Measurements from ENCODE around the gene GPR152.
"Not testable (repeated sequence)": the region's sequence is repeated elsewhere in the genome, so short reads cannot be mapped to it uniquely, and the experiment has no call there.

Gene GPR152

DNA sequence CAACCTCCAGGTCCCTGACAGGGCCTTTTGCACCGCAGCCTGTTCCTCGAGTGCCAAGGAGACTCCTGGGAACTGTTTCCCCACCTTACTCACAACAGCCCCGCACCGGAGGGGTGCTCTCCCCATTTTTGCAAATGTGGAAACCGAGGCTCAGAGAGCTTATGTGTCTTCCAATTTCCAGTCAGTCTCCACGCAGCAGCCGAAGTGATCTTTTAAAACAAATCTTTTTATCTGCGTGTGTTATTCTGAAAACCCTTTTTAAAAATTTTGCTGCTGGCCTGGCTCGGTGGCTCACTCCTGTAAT lies 16.9 kb upstream of the GPR152 start:
- H3K9me3 ChIP-seq (replicated peaks in 1 of 11): no peaks in the 10 kb centered on the region
- no peaks in the 10 kb centered on the region for H3K36me3 ChIP-seq
- H3K4me3 ChIP-seq: peak overlapping the region; percentile 73 to 91 (median 84)
- peak overlapping the region; percentile 89 to 97 (median 91) for H3K4me2 ChIP-seq
- H3K27me3 ChIP-seq: no peaks in the 10 kb centered on the region
- TF ChIP-seq Cebpa-rat (IDR thresholded peaks at IDR 0.05): no peak
- H3K27ac ChIP-seq: peak overlapping the region in 10 of 11 experiments; percentile 47 to 79 (median 72); a peak in 19 of 22 replicates
- H3K9ac ChIP-seq: peak overlapping the region; percentile 71 to 84 (median 77)
- peaks cover 40 to 62% (median 51%) of the 10 kb centered on the region in 10 experiments for H3K4me1 ChIP-seq
- H4K20me1 ChIP-seq: no peaks in the 10 kb centered on the region

DNA sequence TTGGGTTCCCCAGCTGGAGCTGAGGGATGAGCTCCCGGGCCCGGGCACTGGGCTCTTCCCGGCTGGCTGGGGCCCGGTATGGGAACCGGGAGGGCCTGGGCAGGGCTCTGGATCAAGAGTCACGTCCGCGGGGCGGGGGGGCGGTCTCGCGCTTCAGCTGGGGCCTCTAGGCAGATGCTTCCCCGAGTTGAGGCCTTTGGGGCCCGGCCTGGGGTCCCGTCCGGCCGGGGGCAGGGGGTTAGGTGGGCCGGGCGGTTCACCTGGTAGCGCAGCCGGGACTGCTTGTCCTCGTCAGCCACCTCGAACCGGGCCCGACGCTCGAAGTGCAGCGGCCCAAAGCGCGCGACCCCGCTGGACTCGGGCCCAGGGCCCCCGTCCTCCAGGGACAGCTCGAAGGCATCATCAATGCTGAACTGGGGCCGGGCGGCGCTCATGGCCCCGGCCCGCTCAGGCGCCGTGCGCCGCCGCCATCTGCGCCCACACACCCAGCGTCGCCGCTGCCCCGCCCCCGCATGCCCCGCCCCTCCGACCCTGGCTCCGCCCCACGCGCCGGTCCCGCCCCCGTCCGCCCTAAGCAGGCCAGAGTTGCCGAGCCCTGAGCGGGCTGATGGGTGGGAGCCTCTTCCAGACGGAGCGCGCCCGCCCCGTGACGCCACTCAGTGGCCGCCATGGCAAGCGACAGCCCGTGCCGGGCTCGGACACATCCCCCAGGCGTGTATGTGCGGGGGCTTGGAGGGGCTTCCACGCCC lies 16.4 kb upstream of the GPR152 start, which contains the start of gene TMEM134:
TMEM134 (minus strand) TSS at position 493 of the 749 bp plus-strand sequence; CDS start at position 434, 59 bp downstream.
- Histone ChIP-seq H3K27ac (peak within 1 kb of the TSS; percentile 47 to 85 (median 79); a peak in 21 of 22 replicates), H3K36me3 (no peaks in the 10 kb centered on the region), H3K9me3 (replicated peaks in 1 of 11) (no peaks in the 10 kb centered on the region), H3K4me2 (peak within 1 kb of the TSS; percentile 89 to 100 (median 96)), H3K9ac (peak within 1 kb of the TSS; percentile 77 to 92 (median 86)), H4K20me1 (no peaks in the 10 kb centered on the region), H3K4me3 (peak within 1 kb of the TSS; percentile 73 to 91 (median 84)), H3K4me1 (peaks cover 45 to 63% (median 56%) of the 10 kb centered on the region in 10 experiments), H3K27me3 (no peaks in the 10 kb centered on the region)
- TF ChIP-seq Cebpa-rat (IDR thresholded peaks at IDR 0.05): no peak

DNA sequence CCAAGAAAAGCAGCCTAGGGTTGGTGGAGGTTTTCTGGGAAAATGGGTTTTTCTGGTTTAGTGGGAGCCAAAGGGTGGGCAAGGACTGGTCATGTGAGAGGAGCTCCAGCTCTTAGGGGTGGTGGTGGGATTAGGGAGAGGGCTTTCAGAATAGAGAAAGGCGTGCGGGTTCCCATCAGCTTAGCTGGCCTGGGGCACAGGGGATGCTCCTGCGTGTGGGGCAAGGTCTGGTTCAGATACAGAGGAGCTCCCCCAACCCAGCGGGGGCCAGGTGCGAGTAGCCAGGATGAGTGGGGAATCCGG lies 15.9 kb upstream of the GPR152 start:
- Histone ChIP-seq H3K9me3 (replicated peaks in 1 of 11) (no peaks in the 10 kb centered on the region), H3K4me1 (peaks cover 51 to 63% (median 60%) of the 10 kb centered on the region in 10 experiments), H3K9ac (peak overlapping the region; percentile 77 to 92 (median 86)), H3K27ac (peak overlapping the region; percentile 47 to 85 (median 76); a peak in 21 of 22 replicates), H3K4me3 (peak overlapping the region; percentile 73 to 91 (median 84)), H3K36me3 (no peaks in the 10 kb centered on the region), H3K27me3 (no peaks in the 10 kb centered on the region), H3K4me2 (peak overlapping the region; percentile 89 to 100 (median 96)), H4K20me1 (no peaks in the 10 kb centered on the region)
- no peak for TF ChIP-seq Cebpa-rat (IDR thresholded peaks at IDR 0.05)

DNA sequence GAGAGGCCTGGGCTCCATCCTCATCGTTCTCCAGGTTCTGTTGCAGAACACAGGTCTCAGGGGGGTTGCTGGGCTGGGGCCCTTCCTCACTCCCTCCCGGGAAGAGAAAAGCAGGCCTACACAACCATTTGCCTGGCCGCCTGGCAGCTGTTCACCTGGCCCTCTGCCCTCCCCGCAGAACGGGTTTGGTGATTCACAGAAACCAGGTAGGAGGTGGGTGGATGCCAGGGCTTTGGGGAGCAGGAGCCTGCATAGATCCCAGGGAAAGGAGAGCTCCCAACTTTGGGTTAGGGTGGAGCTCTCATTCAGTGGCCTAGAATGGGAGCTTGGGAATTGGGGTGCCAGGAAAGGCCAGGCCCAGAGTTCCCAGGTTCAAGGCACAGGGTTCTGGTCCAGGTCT lies 15.5 kb upstream of the GPR152 start:
- H3K4me2 ChIP-seq: peak overlapping the region; percentile 89 to 100 (median 96)
- no peaks in the 10 kb centered on the region for H3K27me3 ChIP-seq
- peak overlapping the region in 10 of 11 experiments; percentile 70 to 85 (median 78); a peak in 16 of 22 replicates for H3K27ac ChIP-seq
- peak overlapping the region; percentile 77 to 92 (median 86); a peak in 21 of 22 replicates for H3K9ac ChIP-seq
- no peaks in the 10 kb centered on the region for H3K9me3 ChIP-seq (replicated peaks in 1 of 11)
- peak overlapping the region; percentile 73 to 91 (median 84) for H3K4me3 ChIP-seq
- H4K20me1 ChIP-seq: no peaks in the 10 kb centered on the region
- no peaks in the 10 kb centered on the region for H3K36me3 ChIP-seq
- H3K4me1 ChIP-seq: peaks cover 52 to 67% (median 62%) of the 10 kb centered on the region in 10 experiments
- TF ChIP-seq Cebpa-rat (IDR thresholded peaks at IDR 0.05): no peak

DNA sequence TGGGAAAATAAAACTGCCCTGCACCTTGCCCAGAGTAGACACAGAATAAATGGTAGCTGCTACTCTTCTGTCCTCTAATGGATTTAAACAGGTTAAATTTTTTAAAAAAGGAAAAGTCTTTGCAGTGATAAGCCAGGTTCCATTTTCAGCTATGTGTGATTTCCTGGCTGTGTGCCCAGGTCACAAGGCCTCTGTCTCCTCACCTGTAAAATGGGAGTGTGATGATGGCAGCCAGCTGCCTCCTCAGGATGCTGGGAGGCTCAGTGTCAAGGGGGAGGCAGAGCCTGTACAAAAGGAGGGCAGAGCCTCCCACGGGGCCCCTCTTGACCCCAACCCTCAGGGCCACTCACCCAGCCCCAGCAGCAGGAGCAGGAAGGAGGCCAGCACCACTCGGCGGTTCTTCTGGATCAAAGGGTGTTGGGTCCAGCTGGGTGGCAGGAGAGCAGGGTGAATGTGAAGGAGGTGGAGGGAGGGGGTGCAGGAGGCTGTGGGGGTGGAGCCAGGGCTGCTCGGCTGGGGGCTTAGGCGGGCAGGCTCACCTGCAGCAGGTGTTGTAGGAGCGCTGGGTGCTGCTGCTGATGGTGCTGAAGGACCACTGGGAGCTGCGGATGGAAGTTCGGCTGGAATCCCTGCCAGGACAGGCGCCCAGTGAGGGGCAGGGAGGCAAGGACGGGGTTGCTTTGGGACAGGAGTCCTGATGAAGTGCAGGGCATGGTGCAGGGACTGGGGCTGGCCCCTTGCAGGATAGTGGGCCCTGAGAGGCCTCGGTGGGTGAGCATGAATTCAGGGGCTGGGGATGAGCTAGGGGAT lies 14.6 kb upstream of the GPR152 start:
- H3K4me2 ChIP-seq: peak overlapping the region; percentile 89 to 100 (median 96)
- H4K20me1 ChIP-seq: no peaks in the 10 kb centered on the region
- no peaks in the 10 kb centered on the region for H3K9me3 ChIP-seq (replicated peaks in 1 of 11)
- H3K36me3 ChIP-seq: no peaks in the 10 kb centered on the region
- no peaks in the 10 kb centered on the region for H3K27me3 ChIP-seq
- no peak for TF ChIP-seq Cebpa-rat (IDR thresholded peaks at IDR 0.05)
- peak overlapping the region in 9 of 11 experiments; percentile 78 to 92 (median 86); a peak in 10 of 22 replicates for H3K9ac ChIP-seq
- H3K27ac ChIP-seq: peak overlapping the region in 1 of 11 experiments; percentile 50; a peak in 2 of 22 replicates
- peaks cover 52 to 69% (median 63%) of the 10 kb centered on the region in 10 experiments for H3K4me1 ChIP-seq
- peak overlapping the region in 3 of 10 experiments; percentile 79 to 91 (median 87); a peak in 3 of 20 replicates for H3K4me3 ChIP-seq

DNA sequence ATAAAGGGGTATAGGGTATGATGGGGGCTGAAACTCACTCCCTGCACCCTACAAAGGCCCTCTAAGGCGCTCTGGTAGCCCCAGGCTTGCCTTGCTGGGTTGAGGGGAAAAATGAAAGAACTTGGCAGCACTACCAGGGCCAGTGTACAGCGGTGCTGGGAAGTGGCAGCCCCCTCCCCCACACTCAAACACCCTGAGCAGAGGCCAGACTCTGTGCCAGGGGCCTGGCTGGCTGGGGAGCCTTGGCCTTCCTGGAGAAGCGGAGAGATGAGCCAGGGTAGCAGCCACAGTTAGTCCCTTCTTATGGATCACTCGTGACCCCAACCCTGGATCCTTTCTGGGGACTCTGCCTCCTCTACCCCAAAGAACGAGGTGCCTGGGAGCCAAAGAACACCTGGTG lies 13.8 kb upstream of the GPR152 start:
- Histone ChIP-seq H3K27me3 (no peaks in the 10 kb centered on the region), H3K27ac (peak overlapping the region in 3 of 11 experiments; percentile 42 to 85 (median 50); a peak in 4 of 22 replicates), H3K4me3 (no peak overlapping the region), H3K36me3 (no peaks in the 10 kb centered on the region), H3K9ac (peak overlapping the region in 1 of 11 experiments; percentile 35; a peak in 2 of 22 replicates), H3K4me1 (peaks cover 52 to 69% (median 63%) of the 10 kb centered on the region in 10 experiments), H3K4me2 (peak overlapping the region; percentile 24 to 99 (median 91); a peak in 18 of 22 replicates), H3K9me3 (replicated peaks in 1 of 11) (no peaks in the 10 kb centered on the region), H4K20me1 (no peaks in the 10 kb centered on the region)
- no peak for TF ChIP-seq Cebpa-rat (IDR thresholded peaks at IDR 0.05)

DNA sequence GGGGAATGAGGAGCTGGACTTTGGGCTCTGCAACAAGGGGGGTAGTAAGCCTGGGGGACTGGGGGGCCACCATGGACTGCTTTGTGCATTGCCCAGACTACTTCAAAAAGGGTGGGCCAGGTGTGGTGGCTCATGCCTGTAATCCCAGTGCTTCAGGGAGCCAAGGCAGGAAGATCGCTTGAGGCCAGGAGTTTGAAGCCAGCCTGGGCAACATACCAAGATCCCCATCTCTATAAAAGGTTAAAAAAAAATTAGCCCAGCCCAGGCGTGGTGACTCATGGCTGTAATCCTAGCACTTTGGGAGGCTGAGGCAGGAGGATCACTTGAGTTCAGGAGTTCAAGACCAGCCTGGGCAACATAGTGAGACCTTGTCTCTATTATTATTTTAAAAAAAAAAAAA lies 13.0 kb upstream of the GPR152 start:
- H3K4me2 ChIP-seq: peak overlapping the region; percentile 84 to 99 (median 93)
- H3K27ac ChIP-seq: peak overlapping the region in 9 of 11 experiments; percentile 78 to 91 (median 84); a peak in 16 of 22 replicates
- H3K36me3 ChIP-seq; H3K27me3 ChIP-seq; H3K9me3 ChIP-seq (replicated peaks in 1 of 11); H4K20me1 ChIP-seq: not testable (repeated sequence)
- peak overlapping the region; percentile 75 to 87 (median 84); a peak in 18 of 22 replicates for H3K9ac ChIP-seq
- H3K4me3 ChIP-seq: peak overlapping the region in 9 of 10 experiments; percentile 62 to 81 (median 71); a peak in 16 of 20 replicates
- H3K4me1 ChIP-seq: peaks cover 52 to 69% (median 61%) of the 10 kb centered on the region in 10 experiments

DNA sequence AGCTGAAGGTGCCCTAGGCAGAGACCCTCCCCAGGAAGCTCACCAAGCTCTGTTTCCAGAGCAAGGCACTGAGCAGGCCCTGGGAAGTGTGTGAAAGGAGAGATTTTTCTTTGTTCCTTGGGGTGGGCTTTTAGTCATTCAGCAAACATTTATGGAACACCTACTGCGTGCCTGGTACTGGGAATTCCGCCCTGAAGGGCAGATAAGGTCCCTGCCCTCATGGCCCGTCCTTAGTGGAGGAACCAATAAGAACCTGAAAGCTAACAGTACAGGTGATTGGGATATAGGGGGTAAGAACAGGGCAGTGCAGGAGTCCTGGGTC lies 12.6 kb upstream of the GPR152 start:
- Histone ChIP-seq H3K4me2 (peak overlapping the region; percentile 84 to 99 (median 93)), H3K36me3 (no peaks in the 10 kb centered on the region), H3K9me3 (replicated peaks in 1 of 11) (no peaks in the 10 kb centered on the region), H3K27me3 (no peaks in the 10 kb centered on the region), H3K4me1 (peaks cover 54 to 67% (median 63%) of the 10 kb centered on the region in 10 experiments), H3K4me3 (peak overlapping the region; percentile 62 to 81 (median 71)), H4K20me1 (no peaks in the 10 kb centered on the region), H3K27ac (peak overlapping the region; percentile 77 to 91 (median 84)), H3K9ac (peak overlapping the region; percentile 75 to 87 (median 84))
- TF ChIP-seq Cebpa-rat (IDR thresholded peaks at IDR 0.05): no peak

All from BLaER1 treated with 17β-estradiol and CSF1 and Interleukin-3, amounts not matched to agents 10 nM and 100 nM (cell line).